ENCODE results near the gene TESK2. TPM values are rescaled to one million over a fixed set of nuclear protein-coding genes. Genes with fewer than 3 reads are reported as not detected.

TESK2 gene
- total and polyA plus RNA-seq, 2 of the 8 experiments (the other 6 are each of a cell fraction or from before 2014, with no cell fraction given) = 10.8 to 12.6 TPM

DNA sequence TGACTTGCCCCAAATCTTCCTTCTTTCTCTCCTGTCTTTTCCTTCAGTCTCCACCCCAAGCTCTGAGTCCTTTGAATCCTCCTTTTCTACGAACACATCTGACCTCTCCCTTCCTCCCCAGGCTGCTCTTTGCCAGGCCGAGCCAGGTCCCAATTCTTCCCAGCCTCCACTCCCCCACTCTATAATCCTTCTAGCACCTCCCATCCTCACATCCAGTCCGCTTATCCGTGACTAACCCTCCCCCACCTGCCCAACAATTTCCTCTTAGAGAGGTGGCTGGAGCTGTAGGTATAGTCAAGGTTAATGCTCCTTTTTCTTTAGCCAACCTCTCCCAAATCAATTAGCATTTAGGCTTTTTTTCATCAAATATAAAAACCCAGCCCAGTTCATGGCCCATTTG is 173.8 kb downstream of the TESK2 start:
- Histone ChIP-seq H3K79me1 (ENCODE audit: low read depth, low read length) (no peaks in the 10 kb centered on the region), H3K56ac (replicated peaks; ENCODE audit: insufficient read length, low read depth, low read length) (no peak overlapping the region), H3K23me2 (ENCODE audit: low read depth, low read length) (no peaks in the 10 kb centered on the region; the same call in 1 of the 2 replicates), H3K4ac (replicated peaks; ENCODE audit: insufficient read length, low read depth, low read length) (no peak overlapping the region), H2BK120ac (replicated peaks; ENCODE audit: low read depth, low read length) (no peak overlapping the region), H3K4me2 (ENCODE audit: insufficient read depth in 1 of 2, low read depth in 2 of 2, low read length in 2 of 2) (no peak overlapping the region), H3K79me2 (ENCODE audit: control insufficient read depth in 1 of 2, insufficient read depth in 2 of 2, low read length in 2 of 2) (no peaks in the 10 kb centered on the region), H4K20me1 (replicated peaks in 1 of 2; ENCODE audit: control insufficient read depth in 1 of 2, insufficient read depth in 2 of 2, low read length in 2 of 2) (no peaks in the 10 kb centered on the region), H3K23ac (ENCODE audit: insufficient read length) (no peak overlapping the region), H4K91ac (replicated peaks; ENCODE audit: insufficient read length, low read length) (no peak overlapping the region), H3K27ac (ENCODE audit: low read depth, low read length) (no peak overlapping the region), H2AK5ac (ENCODE audit: low read depth, low read length) (no peak overlapping the region), H2AFZ (ENCODE audit: low read length) (no peak overlapping the region), H3K4me1 (replicated peaks in 1 of 4; ENCODE audit: control insufficient read depth in 3 of 4, insufficient read depth in 4 of 4, low read length in 3 of 4) (peaks cover 3 to 14% (median 6%) of the 10 kb centered on the region in 4 experiments; a peak in 6 of 7 replicates), H3K27me3 (replicated peaks in 1 of 4; ENCODE audit: control insufficient read depth in 3 of 4, extremely low read depth in 1 of 4, insufficient read depth in 3 of 4, low read length in 3 of 4) (no peaks in the 10 kb centered on the region), H3K4me3 (ENCODE audit: extremely low read depth in 1 of 4, insufficient read depth in 2 of 4, low read depth in 3 of 4, low read length in 4 of 4) (no peak overlapping the region), H3K18ac (ENCODE audit: extremely low read depth, low read length) (no peak overlapping the region), H2BK15ac (ENCODE audit: low read length) (no peak overlapping the region), H2BK5ac (ENCODE audit: low read depth, low read length) (no peak overlapping the region), H2BK12ac (ENCODE audit: low read depth, low read length) (no peak overlapping the region), H3K9ac (replicated peaks in 1 of 4; ENCODE audit: extremely low read depth in 1 of 4, low read depth in 3 of 4, low read length in 3 of 4) (no peak overlapping the region), H3K36me3 (ENCODE audit: control insufficient read depth in 2 of 4, insufficient read depth in 4 of 4, low read length in 3 of 4) (no peaks in the 10 kb centered on the region), H3K14ac (ENCODE audit: insufficient read length) (no peak overlapping the region), H4K5ac (ENCODE audit: insufficient read length, low read depth, low read length) (no peak overlapping the region), H4K8ac (ENCODE audit: extremely low read depth, insufficient read depth, low read length) (no peak overlapping the region), H2BK20ac (ENCODE audit: low read length) (no peak overlapping the region), H3K9me3 (ENCODE audit: insufficient read depth in 2 of 2, low read depth in 1 of 2, low read length in 1 of 2) (peaks cover 0 to 5% of the 10 kb centered on the region in 2 experiments; a peak in 2 of 4 replicates)
- POLR2A ChIA-PET (ENCODE audit: partially characterized antibody) = interaction anchor here (6.5 to 16.3 kb wide), 3 partner anchors 10 to 26 kb away, joined by 38 to 472 read pairs (median 194); partner anchors contain the start of genes HPDL, MUTYH and TOE1
- DNase-seq (ENCODE audit: low read depth in 1 of 2, low spot score in 2 of 2) (no peak), FAIRE-seq (no peak)
- CTCF ChIA-PET (ENCODE audit: partially characterized antibody) = interaction anchor here (0.9 kb wide), 1 partner anchor 11 kb away, joined by 3 read pairs; no protein-coding TSS in a partner anchor
- 85% methylated on average over 4 of the region's 4 CpGs; no CpG with 5 or more reads in 1 of the 2 experiments for WGBS, 2 experiments (ENCODE audit: extremely low coverage in 1 of 2, insufficient coverage in 1 of 2, insufficient read length in 1 of 2, insufficient replicate concordance in 2 of 2, low coverage in 1 of 2, low lambda C conversion rate in 2 of 2, missing lambda C conversion rate in 1 of 2)
- no peak for TF ChIP-seq YY1 (IDR thresholded peaks at IDR 0.05; ENCODE audit: low read depth, low read length)
- no peak for TF ChIP-seq ZNF274 (IDR thresholded peaks at IDR 0.05; ENCODE audit: borderline replicate concordance, extremely low read depth, low read length)
- no peak for TF ChIP-seq JUN (IDR thresholded peaks at IDR 0.05; ENCODE audit: low read depth, low read length)
- no peak for TF ChIP-seq CEBPB (IDR thresholded peaks at IDR 0.05; ENCODE audit: low read depth, low read length)
